GM23338 (cell line): ENCODE data around the gene NDRG3. TPM values are rescaled to one million over a fixed set of nuclear protein-coding genes. Genes with fewer than 3 reads are reported as not detected.

Source experiments
- ATAC-seq: fragments of 200-7000 bp; cut with Tn5 transposase; 3 replicates; pipeline ENCODE4 v1.9.1; 2020
- DNase-seq: peaks from one replicate; pipeline ENCODE4 v3.0.0-alpha.2; 2015; ENCODE audit warnings: low spot score
- H2AFZ ChIP-seq: fragments of 200-600 bp; sonication (generic); 2 replicates; pipeline ENCODE4 v1.8.0; 2016; ENCODE audit warnings: antibody characterized with exemption, mild to moderate bottlenecking, moderate library complexity
- H3F3A ChIP-seq: fragments of 200-600 bp; sonication (generic); replicated peaks from 2 replicates; pipeline ENCODE4 v1.8.0; 2017; ENCODE audit warnings: antibody characterized with exemption, mixed run types, low read depth
- H3K27ac ChIP-seq: fragments of 200-600 bp; sonication (generic); 2 replicates; pipeline ENCODE4 v1.6.1; 2016; ENCODE audit warnings: low read depth
- H3K27me3 ChIP-seq: fragments of 200-600 bp; sonication (generic); 2 replicates; pipeline ENCODE4 v1.8.0; 2016; ENCODE audit warnings: mild to moderate bottlenecking, mixed run types, moderate library complexity; ENCODE audit not compliant: insufficient read depth
- H3K36me3 ChIP-seq: fragments of 200-600 bp; sonication (generic); 2 replicates; pipeline ENCODE4 v1.8.0; 2016; ENCODE audit warnings: mild to moderate bottlenecking; ENCODE audit not compliant: insufficient read depth
- H3K4me1 ChIP-seq: fragments of 200-600 bp; sonication (generic); 2 replicates; pipeline ENCODE4 v1.8.0; 2016; ENCODE audit warnings: mild to moderate bottlenecking, moderate library complexity; ENCODE audit not compliant: insufficient read depth
- H3K4me2 ChIP-seq: fragments of 200-600 bp; sonication (generic); 2 replicates; pipeline ENCODE4 v1.7.1; 2017; ENCODE audit warnings: mixed run types
- H3K4me3 ChIP-seq: fragments of 200-600 bp; sonication (generic); 2 replicates; pipeline ENCODE4 v1.6.1; 2016; ENCODE audit warnings: mixed run types
- H3K79me2 ChIP-seq: fragments of 200-600 bp; sonication (generic); replicated peaks from 2 replicates; pipeline ENCODE4 v1.8.0; 2017; ENCODE audit warnings: mild to moderate bottlenecking; ENCODE audit not compliant: insufficient read depth
- H3K9me2 ChIP-seq: fragments of 200-600 bp; sonication (generic); 2 replicates; pipeline ENCODE4 v1.8.0; 2017; ENCODE audit not compliant: insufficient read depth
- H4K20me1 ChIP-seq: fragments of 200-600 bp; sonication (generic); replicated peaks from 2 replicates; pipeline ENCODE4 v1.8.0; 2017; ENCODE audit warnings: mild to moderate bottlenecking; ENCODE audit not compliant: insufficient read depth
- H3K27ac Mint-ChIP-seq: 2 replicates; pipeline ENCODE4 v1.8.0; 2020; ENCODE audit warnings: inconsistent platforms, mild to moderate bottlenecking, moderate library complexity, mixed read lengths
- H3K27me3 Mint-ChIP-seq: 3 replicates; pipeline ENCODE4 v1.8.0; 2022; ENCODE audit warnings: low read depth, mild to moderate bottlenecking, moderate library complexity, mixed read lengths, inconsistent platforms; ENCODE audit not compliant: insufficient read depth, poor library complexity
- H3K36me3 Mint-ChIP-seq: 3 replicates; pipeline ENCODE4 v1.8.0; 2021; ENCODE audit warnings: low read depth, mild to moderate bottlenecking, inconsistent platforms, moderate library complexity, mixed read lengths
- H3K4me1 Mint-ChIP-seq: 3 replicates; pipeline ENCODE4 v1.8.0; 2020; ENCODE audit warnings: mild to moderate bottlenecking, inconsistent platforms, mixed read lengths
- H3K4me3 Mint-ChIP-seq: 3 replicates; pipeline ENCODE4 v1.8.0; 2021; ENCODE audit warnings: moderate library complexity, mild to moderate bottlenecking, inconsistent platforms, mixed read lengths
- H3K9me3 Mint-ChIP-seq: 3 replicates; pipeline ENCODE4 v1.8.0; 2020; ENCODE audit warnings: moderate library complexity, mild to moderate bottlenecking, inconsistent platforms, mixed read lengths
- CREB1 ChIP-seq: fragments of 250-450 bp; sonication (Bioruptor Pico); IDR thresholded peaks from 2 replicates; pipeline ENCODE4 v1.5.0; 2020; ENCODE audit warnings: low read depth, mild to moderate bottlenecking, moderate library complexity
- EZH2 ChIP-seq: fragments of 200-600 bp; sonication (generic); IDR thresholded peaks from one replicate; pipeline ENCODE4 v1.8.0; 2017; ENCODE audit warnings: antibody characterized with exemption, mild to moderate bottlenecking, low read depth; ENCODE audit not compliant: unreplicated experiment
- EZH2phosphoT487 ChIP-seq: fragments of 200-600 bp; sonication (generic); IDR thresholded peaks from one replicate; pipeline ENCODE4 v1.8.1; 2018; ENCODE audit warnings: antibody characterized with exemption; ENCODE audit not compliant: unreplicated experiment
- JUNB ChIP-seq: IDR thresholded peaks from one replicate; pipeline ENCODE4 v1.6.1; 2016; ENCODE audit warnings: antibody characterized with exemption; ENCODE audit not compliant: unreplicated experiment
- NANOG ChIP-seq: IDR thresholded peaks from 2 replicates; pipeline ENCODE4 v1.6.1; 2016; ENCODE audit warnings: antibody characterized with exemption, borderline replicate concordance
- STAT1 ChIP-seq: IDR thresholded peaks from one replicate; pipeline ENCODE4 v1.6.1; 2016; ENCODE audit warnings: antibody characterized with exemption; ENCODE audit not compliant: unreplicated experiment
- ZNF114 ChIP-seq: fragments of 250-450 bp; sonication (Bioruptor Pico); IDR thresholded peaks from 2 replicates; pipeline ENCODE4 v1.5.0; 2020; ENCODE audit warnings: mild to moderate bottlenecking, moderate library complexity
- ZNF331 ChIP-seq: fragments of 250-450 bp; sonication (Bioruptor Pico); IDR thresholded peaks from 2 replicates; pipeline ENCODE4 v1.5.0; 2020; ENCODE audit warnings: low read depth, mild to moderate bottlenecking, moderate library complexity
- ZNF462 ChIP-seq: fragments of 250-450 bp; sonication (Bioruptor Pico); IDR thresholded peaks from 2 replicates; pipeline ENCODE4 v1.5.0; 2020; ENCODE audit warnings: mild to moderate bottlenecking, moderate library complexity
- polyA plus RNA-seq: library from polyadenylated mRNA; unstranded; fragments of >200 nt; fragmentation: Nextera tagmentation; extraction: Ambion mirVana; gene quantifications from 2 replicates; pipeline ENCODE4 v1.2.1, GENCODE V29; 2016
- total RNA-seq: library from RNA; depleted of rRNA; stranded (reverse); fragments of >200 nt; shearing (Covaris generic); gene quantifications from 2 replicates; pipeline ENCODE4 v1.2.3, GENCODE V29; 2014
- TF ChIP-seq, protein P1 (sequence below), 2 experiments: fragments of 200-600 bp in 1 of 2; sonication (generic) in 1 of 2; conservative IDR thresholded peaks; 2 replicates each; pipeline versions ENCODE4 v1.5.1 to v1.6.1; 2016 to 2017; ENCODE audit warnings: antibody characterized with exemption in 2 of 2, low read depth in 2 of 2, mild to moderate bottlenecking in 2 of 2, moderate library complexity in 1 of 2

The NDRG3 gene
- total and polyA plus RNA-seq, 2 experiments from 2014 or later = 18.6 to 24.0 TPM

DNA sequence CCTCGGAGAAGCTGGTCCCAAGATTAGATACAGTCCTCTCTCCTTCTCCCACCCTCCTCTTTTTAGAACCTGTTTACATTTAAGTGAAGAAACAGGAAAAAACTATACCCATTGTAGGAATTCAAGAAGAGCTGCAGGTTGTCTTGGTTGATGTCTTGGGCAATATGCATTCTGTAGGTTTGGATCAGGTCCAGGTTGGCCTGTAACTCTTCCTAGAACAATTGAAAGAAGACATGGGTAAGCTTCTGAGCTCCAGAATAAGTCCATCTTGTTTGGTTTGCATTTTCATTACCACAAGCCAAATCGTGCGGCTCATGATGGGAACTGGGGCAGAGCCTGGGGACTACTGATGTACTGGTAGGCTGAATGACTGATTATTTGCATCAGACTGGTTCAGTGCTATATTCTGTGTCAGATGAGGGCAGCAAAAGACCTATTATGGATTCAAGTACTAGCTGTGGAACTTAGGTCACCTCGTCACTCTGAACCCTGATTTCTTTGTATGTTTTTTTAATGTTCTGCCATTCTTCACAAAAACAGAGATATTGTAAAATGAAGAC is 79.6 kb downstream of the NDRG3 start:
- Histone ChIP-seq H3K4me1 (no peaks in the 10 kb centered on the region), H2AFZ (no peak overlapping the region), H3K4me2 (no peak overlapping the region), H3K27me3 (no peaks in the 10 kb centered on the region), H3F3A (peaks cover 5% of the 10 kb centered on the region; the same call in 1 of the 2 replicates), H3K36me3 (no peaks in the 10 kb centered on the region; the same call in 1 of the 2 replicates), H4K20me1 (peaks cover 3% of the 10 kb centered on the region; the same call in 1 of the 2 replicates), H3K9me2 (no peaks in the 10 kb centered on the region), H3K4me3 (no peak overlapping the region), H3K27ac (no peak overlapping the region), H3K79me2 (no peaks in the 10 kb centered on the region)
- Mint-ChIP-seq H3K4me1 (no peaks in the 10 kb centered on the region), H3K27ac (no peak overlapping the region), H3K9me3 (no peaks in the 10 kb centered on the region), H3K4me3 (no peak overlapping the region), H3K27me3 (no peaks in the 10 kb centered on the region), H3K36me3 (no peaks in the 10 kb centered on the region; the same call in 2 of the 3 replicates)
- TF ChIP-seq ZNF114 (no peak), EZH2 (no peak), ZNF331 (CRISPR knock-in tag) (no peak)
- TF ChIP-seq, protein P1, sequence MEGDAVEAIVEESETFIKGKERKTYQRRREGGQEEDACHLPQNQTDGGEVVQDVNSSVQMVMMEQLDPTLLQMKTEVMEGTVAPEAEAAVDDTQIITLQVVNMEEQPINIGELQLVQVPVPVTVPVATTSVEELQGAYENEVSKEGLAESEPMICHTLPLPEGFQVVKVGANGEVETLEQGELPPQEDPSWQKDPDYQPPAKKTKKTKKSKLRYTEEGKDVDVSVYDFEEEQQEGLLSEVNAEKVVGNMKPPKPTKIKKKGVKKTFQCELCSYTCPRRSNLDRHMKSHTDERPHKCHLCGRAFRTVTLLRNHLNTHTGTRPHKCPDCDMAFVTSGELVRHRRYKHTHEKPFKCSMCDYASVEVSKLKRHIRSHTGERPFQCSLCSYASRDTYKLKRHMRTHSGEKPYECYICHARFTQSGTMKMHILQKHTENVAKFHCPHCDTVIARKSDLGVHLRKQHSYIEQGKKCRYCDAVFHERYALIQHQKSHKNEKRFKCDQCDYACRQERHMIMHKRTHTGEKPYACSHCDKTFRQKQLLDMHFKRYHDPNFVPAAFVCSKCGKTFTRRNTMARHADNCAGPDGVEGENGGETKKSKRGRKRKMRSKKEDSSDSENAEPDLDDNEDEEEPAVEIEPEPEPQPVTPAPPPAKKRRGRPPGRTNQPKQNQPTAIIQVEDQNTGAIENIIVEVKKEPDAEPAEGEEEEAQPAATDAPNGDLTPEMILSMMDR (conservative IDR thresholded peaks at IDR 0.05; ENCODE audit: low read depth in 2 of 2) = peak in 1 of 2 experiments; percentile 39; a peak in 2 of 4 replicates
- DNase-seq (no peak), ATAC-seq (no peak)

- Histone ChIP-seq H3K9me2 (no peaks in the 10 kb centered on the region), H2AFZ (no peak overlapping the region), H4K20me1 (no peaks in the 10 kb centered on the region; the same call in 1 of the 2 replicates), H3K4me3 (no peak overlapping the region), H3F3A (peaks cover 5% of the 10 kb centered on the region; the same call in 1 of the 2 replicates), H3K4me2 (no peak overlapping the region), H3K4me1 (no peaks in the 10 kb centered on the region), H3K27me3 (no peaks in the 10 kb centered on the region), H3K27ac (no peak overlapping the region), H3K36me3 (no peaks in the 10 kb centered on the region; the same call in 1 of the 2 replicates), H3K79me2 (no peaks in the 10 kb centered on the region)
- ATAC-seq (no peak), DNase-seq (no peak)
- peaks cover 4% of the 10 kb centered on the region; the same call in 1 of the 3 replicates for H3K36me3 Mint-ChIP-seq
- no peaks in the 10 kb centered on the region for H3K4me1 Mint-ChIP-seq
- no peak overlapping the region for H3K4me3 Mint-ChIP-seq
- H3K27ac Mint-ChIP-seq = no peak overlapping the region
- H3K27me3 Mint-ChIP-seq = peaks cover 2% of the 10 kb centered on the region
- no peaks in the 10 kb centered on the region for H3K9me3 Mint-ChIP-seq
- TF ChIP-seq STAT1 (no peak), NANOG (no peak), CREB1 (CRISPR knock-in tag) (no peak), ZNF462 (CRISPR knock-in tag) (no peak), EZH2phosphoT487 (no peak), JUNB (no peak), EZH2 (no peak)
- TF ChIP-seq, protein P1 (conservative IDR thresholded peaks at IDR 0.05; ENCODE audit: low read depth in 2 of 2) = no peak
These were observed 82.9 kb downstream of the NDRG3 start for GRCh38 chr20:36663031-36663430.
